ENCODE results near the gene CELA3A.
"Not testable (repeated sequence)": the region's sequence is repeated elsewhere in the genome, so short reads cannot be mapped to it uniquely, and the experiment has no call there.

CELA3A gene

GRCh38 chr1:22001409-22001808, at the start of gene CELA3A:
Gene CELA3A (plus strand): TSS chr1:22001657. CDS start chr1:22001675, 18 bp downstream.
- DNase-seq = no peak

GRCh38 chr1:21952786-21953520, 48.5 kb upstream of the CELA3A start:
- no peak for DNase-seq

GRCh38 chr1:21955058-21955457, 46.4 kb upstream of the CELA3A start:
- DNase-seq = no peak

- DNase-seq = no peak
These were observed 45.8 kb upstream of the CELA3A start for GRCh38 chr1:21955501-21956281.

GRCh38 chr1:21956720-21957552, 44.5 kb upstream of the CELA3A start:
- peak; percentile 12 for DNase-seq

DNA sequence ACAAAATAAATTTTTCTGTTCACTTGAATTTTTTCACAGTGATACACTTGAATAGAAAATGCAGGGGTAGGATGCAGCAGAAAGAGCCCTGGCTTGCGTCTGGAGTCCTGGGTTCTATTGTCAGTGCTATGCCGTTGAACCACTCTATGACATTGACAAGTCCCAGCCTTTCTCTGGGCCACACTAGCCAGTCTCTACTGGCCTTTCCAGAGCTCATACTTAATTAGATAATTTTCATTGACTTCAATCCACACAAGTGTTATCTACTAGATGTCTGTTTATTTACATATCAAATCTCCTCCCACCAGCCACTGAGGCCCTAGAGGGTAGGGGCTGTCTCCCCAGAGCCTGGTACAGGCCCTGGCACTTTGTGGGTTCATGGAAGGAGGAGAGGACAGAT, 40.1 kb upstream of the CELA3A start:
- no peak for DNase-seq

GRCh38 chr1:21961799-21962198, 39.7 kb upstream of the CELA3A start:
- no peak for DNase-seq

DNA sequence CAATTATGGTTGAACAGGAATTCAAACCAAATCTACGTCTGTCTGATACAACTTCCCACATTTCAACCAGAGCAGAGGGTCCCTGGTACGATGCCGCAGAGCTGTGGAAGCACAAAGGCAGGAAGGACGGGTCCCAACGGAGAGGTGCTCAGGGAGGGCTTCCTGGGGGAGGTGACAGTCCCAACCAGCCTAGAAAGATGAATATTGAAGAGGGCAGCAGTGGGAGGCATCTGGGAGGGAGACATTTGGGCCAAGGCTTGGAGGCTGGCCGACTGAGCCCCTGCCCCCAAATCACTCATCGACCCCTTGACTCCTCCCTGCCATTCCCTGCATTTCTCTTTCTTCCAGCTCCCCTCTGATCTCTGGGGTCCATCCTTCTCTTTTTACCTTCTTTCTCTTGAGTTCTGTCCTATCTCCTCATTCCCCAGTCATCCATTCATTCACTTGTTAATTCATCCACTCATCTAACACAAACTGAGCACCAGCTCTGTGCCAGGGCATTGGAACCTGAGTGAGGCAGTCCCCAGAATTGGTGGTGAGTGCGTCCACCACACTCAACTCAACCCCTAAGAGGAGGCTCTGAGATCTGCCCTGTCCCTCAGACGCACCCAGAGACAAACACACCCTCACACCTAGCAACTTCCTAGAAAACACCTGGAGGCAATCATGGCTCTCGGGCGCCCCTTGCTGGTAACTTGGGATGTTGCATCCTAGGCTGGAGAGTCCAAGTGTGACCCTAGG, 37.8 kb upstream of the CELA3A start:
- peak; percentile 80 for DNase-seq

- DNase-seq = no peak
These were observed 35.0 kb upstream of the CELA3A start for GRCh38 chr1:21966247-21967000.

GRCh38 chr1:21967216-21967615, 34.2 kb upstream of the CELA3A start:
- not testable (repeated sequence) for DNase-seq

GRCh38 chr1:21969066-21969465, 32.4 kb upstream of the CELA3A start:
- DNase-seq = not testable (repeated sequence)

DNA sequence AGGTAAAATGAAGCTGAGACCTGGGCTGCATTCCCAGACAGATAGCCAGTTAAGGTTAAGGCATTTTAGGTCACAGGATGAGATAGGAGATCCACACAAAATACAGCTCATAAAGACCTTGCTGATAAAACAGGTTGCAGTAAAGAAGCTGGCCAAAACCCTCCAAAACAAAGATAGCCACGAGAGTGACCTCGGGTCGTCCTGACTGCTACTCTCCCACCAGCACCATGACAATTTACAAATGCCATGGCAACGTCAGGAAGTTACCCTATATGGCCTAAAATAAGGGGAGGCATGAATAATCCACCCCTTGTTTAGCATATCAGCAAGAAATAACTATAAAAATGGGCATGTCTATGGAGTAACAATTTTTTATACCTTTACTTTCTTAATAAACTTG, 30.9 kb upstream of the CELA3A start:
- not testable (repeated sequence) for DNase-seq

- not testable (repeated sequence) for DNase-seq
These were observed 28.4 kb upstream of the CELA3A start for GRCh38 chr1:21972973-21973441.

GRCh38 chr1:21973948-21974347, 27.5 kb upstream of the CELA3A start:
- not testable (repeated sequence) for DNase-seq

DNA sequence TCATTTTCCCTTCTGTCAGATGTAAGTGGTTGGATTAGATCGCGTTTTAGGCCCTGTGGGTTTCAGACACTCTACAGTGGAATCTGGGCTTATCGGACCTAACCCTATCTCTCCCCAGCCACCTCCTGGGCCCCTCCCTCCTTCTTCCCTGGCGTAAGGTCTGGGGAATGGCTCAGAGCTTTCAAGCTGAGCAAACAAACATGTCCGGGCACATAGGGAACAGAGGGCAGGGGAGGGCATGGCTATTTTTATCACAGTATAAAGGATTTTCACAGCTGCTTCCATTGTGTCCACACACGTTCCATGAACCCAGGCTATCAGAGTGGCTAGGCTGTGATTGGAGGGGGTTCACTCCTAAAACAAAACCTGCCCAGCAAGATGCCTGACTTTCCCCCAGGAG, 26.8 kb upstream of the CELA3A start:
- DNase-seq = not testable (repeated sequence)

DNA sequence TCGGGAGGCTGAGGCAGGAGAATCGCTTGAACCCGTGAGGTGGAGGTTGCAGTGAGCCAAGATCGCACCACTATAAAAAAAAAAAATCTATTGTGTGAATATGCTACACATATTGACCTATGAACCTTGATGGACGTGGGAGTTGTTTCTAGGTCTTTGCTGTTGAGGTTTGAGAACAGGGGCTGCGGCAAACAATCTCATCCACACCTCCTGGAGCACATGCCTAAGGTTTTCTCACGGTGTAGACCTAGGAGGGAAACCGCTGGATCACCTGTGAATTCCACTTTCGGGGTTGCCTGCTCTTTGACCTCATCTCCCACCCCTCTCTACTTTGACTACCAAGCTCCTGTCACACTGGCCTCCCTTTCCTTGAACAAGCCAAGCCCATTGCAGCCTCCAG, 26.2 kb upstream of the CELA3A start:
- not testable (repeated sequence) for DNase-seq

DNA sequence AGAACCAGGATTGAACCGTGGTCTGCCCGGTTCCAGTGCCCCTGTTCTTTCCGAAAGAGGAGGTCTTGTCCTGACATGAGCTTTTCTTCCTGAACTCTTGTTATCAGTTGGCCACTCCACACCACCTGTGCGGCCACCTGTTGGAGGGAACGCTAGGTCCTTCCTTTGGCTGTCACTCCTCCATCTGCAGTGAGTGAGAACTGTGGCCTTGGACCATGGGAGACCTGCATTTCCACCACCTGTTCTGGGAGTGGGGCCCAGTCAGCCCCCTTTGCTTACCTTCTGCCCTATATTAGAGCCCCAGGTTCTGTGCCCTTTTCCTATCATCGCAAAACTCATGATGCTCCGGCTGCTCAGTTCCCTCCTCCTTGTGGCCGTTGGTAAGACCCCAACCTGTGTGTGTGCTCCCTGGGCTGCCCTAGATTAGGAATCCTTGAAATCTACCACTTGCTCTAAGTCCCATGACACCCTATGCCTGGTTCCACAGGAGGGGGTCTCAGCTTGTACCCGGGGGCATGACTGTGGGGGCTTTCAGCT, 24.7 kb upstream of the CELA3A start, which contains the start of gene CELA3B:
CELA3B (plus strand) TSS at position 320 of the 537 bp plus-strand sequence; CDS start at position 338, 18 bp downstream.
- not testable (repeated sequence) for DNase-seq

DNA sequence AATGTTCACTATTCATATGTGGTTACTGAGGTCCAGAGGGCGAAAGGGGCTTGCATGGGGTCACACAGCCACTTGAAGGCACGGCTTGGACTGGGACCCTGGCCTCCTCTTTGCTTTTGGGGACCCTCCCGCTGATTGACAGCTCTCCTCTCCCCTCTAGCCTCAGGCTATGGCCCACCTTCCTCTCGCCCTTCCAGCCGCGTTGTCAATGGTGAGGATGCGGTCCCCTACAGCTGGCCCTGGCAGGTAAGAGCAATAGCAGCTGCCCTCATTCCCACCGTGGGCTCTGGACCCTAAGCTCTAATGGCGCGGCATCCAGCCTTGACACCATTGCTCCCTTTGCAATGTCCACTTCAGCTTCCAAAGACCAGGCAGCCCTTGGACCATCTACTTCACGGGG, 23.2 kb upstream of the CELA3A start:
- DNase-seq = not testable (repeated sequence)

DNA sequence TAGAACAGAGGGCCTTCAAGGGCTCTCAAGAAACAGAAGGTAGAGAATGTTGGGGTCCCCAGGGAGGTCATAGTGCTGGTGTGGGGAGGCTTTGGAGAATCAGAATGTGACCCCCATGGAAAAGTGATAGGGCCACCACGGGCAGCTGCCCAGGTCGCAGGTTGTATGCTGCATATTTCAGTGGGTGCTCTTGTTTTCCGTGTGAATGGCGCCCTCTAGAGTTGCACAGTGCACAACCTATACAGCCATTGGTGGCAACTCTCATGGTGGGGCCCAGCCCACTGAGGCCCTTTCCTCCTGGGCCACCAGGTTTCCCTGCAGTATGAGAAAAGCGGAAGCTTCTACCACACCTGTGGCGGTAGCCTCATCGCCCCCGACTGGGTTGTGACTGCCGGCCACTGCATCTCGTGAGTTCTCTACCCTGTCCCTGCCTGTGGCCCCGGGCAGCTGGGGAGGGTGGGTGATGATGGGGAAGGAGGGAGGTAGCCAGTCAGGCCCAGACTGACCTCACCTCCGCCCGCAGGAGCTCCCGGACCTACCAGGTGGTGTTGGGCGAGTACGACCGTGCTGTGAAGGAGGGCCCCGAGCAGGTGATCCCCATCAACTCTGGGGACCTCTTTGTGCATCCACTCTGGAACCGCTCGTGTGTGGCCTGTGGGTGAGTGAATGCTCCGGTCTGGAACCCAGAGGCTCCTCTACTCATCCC, 20.8 kb upstream of the CELA3A start:
- not testable (repeated sequence) for DNase-seq

GRCh38 chr1:21981253-21981652, 20.2 kb upstream of the CELA3A start:
- DNase-seq = not testable (repeated sequence)

All from activated CD4-positive, alpha-beta T cell treated with anti-CD3 and anti-CD28 coated beads, Interleukin-2, amount 50 U/mL, for 16 hours (primary cell).